Hepatocyte (in vitro differentiated cells): ENCODE results near the gene SBK3.

ENCODE experiments used
- CTCF ChIP-seq: fragments of 200-600 bp; sonication (generic); IDR thresholded peaks from 2 replicates; pipeline ENCODE4 v1.5.1; 2016; ENCODE audit warnings: antibody characterized with exemption, mild to moderate bottlenecking; ENCODE audit not compliant: poor library complexity
- EZH2 ChIP-seq: fragments of 200-600 bp; sonication (generic); IDR thresholded peaks from 2 replicates; pipeline ENCODE4 v1.6.1; 2016; ENCODE audit warnings: antibody characterized with exemption, mild to moderate bottlenecking, borderline replicate concordance
- EZH2phosphoT487 ChIP-seq: fragments of 200-600 bp; sonication (generic); IDR thresholded peaks from one replicate; pipeline ENCODE4 v1.6.1; 2018; ENCODE audit warnings: antibody characterized with exemption, mild to moderate bottlenecking, low read depth, moderate library complexity; ENCODE audit not compliant: unreplicated experiment, severe bottlenecking

GRCh38 chr19:55542292-55542855, 3.0 kb downstream of the SBK3 start:
- TF ChIP-seq CTCF = no peak
- no peak for TF ChIP-seq EZH2
- TF ChIP-seq EZH2phosphoT487 = no peak
